Mesothelial cell of epicardium (in vitro differentiated cells): ENCODE data around the gene ALAD. TPM values are rescaled to one million over a fixed set of nuclear protein-coding genes. Genes with fewer than 3 reads are reported as not detected.
"Not testable (repeated sequence)": the region's sequence is repeated elsewhere in the genome, so short reads cannot be mapped to it uniquely, and the experiment has no call there.

Experiments
- DNase-seq, 2 experiments: peaks; one replicate each; pipeline ENCODE4 v3.0.0; 2021; ENCODE audit warnings: low spot score in 2 of 2; ENCODE audit not compliant: unreplicated experiment in 2 of 2
- H3K27ac Mint-ChIP-seq: 2 replicates; pipeline ENCODE4 v1.8.0; 2021; ENCODE audit warnings: mixed read lengths
- H3K27me3 Mint-ChIP-seq: 2 replicates; pipeline ENCODE4 v1.8.0; 2021; ENCODE audit warnings: low read depth, mixed read lengths
- H3K36me3 Mint-ChIP-seq: 2 replicates; pipeline ENCODE4 v1.8.0; 2021; ENCODE audit warnings: mixed read lengths
- H3K4me1 Mint-ChIP-seq: 2 replicates; pipeline ENCODE4 v1.8.0; 2021; ENCODE audit warnings: mixed read lengths
- H3K4me3 Mint-ChIP-seq: 2 replicates; pipeline ENCODE4 v1.8.0; 2021; ENCODE audit warnings: mild to moderate bottlenecking, moderate library complexity, mixed read lengths
- H3K9me3 Mint-ChIP-seq: 2 replicates; pipeline ENCODE4 v1.8.0; 2021; ENCODE audit warnings: mixed read lengths
- CTCF ChIP-seq: fragments of 200-600 bp; sonication (generic); IDR thresholded peaks from one replicate; pipeline ENCODE4 v1.5.0; 2021; ENCODE audit warnings: antibody characterized with exemption; ENCODE audit not compliant: unreplicated experiment
- total RNA-seq: library from RNA; stranded (reverse); gene quantifications from 3 replicates; pipeline ENCODE4 v1.2.1, GENCODE V29; 2021

The ALAD gene
- total RNA-seq, 1 donor from 2014 or later, result 45.6 TPM

GRCh38 chr9:113372059-113372458, 29.0 kb downstream of the ALAD start:
- no peak for TF ChIP-seq CTCF
- Mint-ChIP-seq H3K27me3 (no peaks in the 10 kb centered on the region), H3K36me3 (peaks cover 3% of the 10 kb centered on the region), H3K27ac (no peak overlapping the region), H3K4me3 (no peak overlapping the region), H3K9me3 (no peaks in the 10 kb centered on the region), H3K4me1 (peaks cover 6% of the 10 kb centered on the region)
- DNase-seq, result no peak

- Mint-ChIP-seq H3K27me3 (no peaks in the 10 kb centered on the region), H3K4me1 (peaks cover 6% of the 10 kb centered on the region), H3K9me3 (no peaks in the 10 kb centered on the region), H3K4me3 (no peak overlapping the region), H3K27ac (no peak overlapping the region), H3K36me3 (peaks cover 3% of the 10 kb centered on the region)
- no peak for TF ChIP-seq CTCF
- DNase-seq, result no peak
Observed at GRCh38 chr9:113370806-113371325, 30.2 kb downstream of the ALAD start.

GRCh38 chr9:113369855-113370140, 31.3 kb downstream of the ALAD start:
- Mint-ChIP-seq H3K36me3 (peaks cover under 1% of the 10 kb centered on the region), H3K27me3 (no peaks in the 10 kb centered on the region), H3K4me1 (peaks cover 1% of the 10 kb centered on the region), H3K9me3 (no peaks in the 10 kb centered on the region), H3K4me3 (no peak overlapping the region), H3K27ac (no peak overlapping the region)
- DNase-seq, result no peak
- TF ChIP-seq CTCF, result no peak

- no peaks in the 10 kb centered on the region for H3K36me3 Mint-ChIP-seq
- H3K27ac Mint-ChIP-seq, result no peak overlapping the region
Observed at GRCh38 chr9:113368982-113369854, 31.9 kb downstream of the ALAD start.

GRCh38 chr9:113368348-113368981, 32.6 kb downstream of the ALAD start:
- DNase-seq, result no peak
- no peak for TF ChIP-seq CTCF
- Mint-ChIP-seq H3K4me3 (no peak overlapping the region), H3K27me3 (no peaks in the 10 kb centered on the region), H3K4me1 (peaks cover 1% of the 10 kb centered on the region), H3K9me3 (no peaks in the 10 kb centered on the region), H3K36me3 (no peaks in the 10 kb centered on the region), H3K27ac (no peak overlapping the region)

More at GRCh38 chr9:113368982-113369854, 31.9 kb downstream of the ALAD start:
- TF ChIP-seq CTCF, result no peak
- H3K27me3 Mint-ChIP-seq, result no peaks in the 10 kb centered on the region
- DNase-seq, result no peak
- no peaks in the 10 kb centered on the region for H3K9me3 Mint-ChIP-seq
- H3K4me3 Mint-ChIP-seq, result no peak overlapping the region
- peaks cover 1% of the 10 kb centered on the region for H3K4me1 Mint-ChIP-seq

GRCh38 chr9:113365652-113366051, 35.4 kb downstream of the ALAD start:
- not testable (repeated sequence) for DNase-seq, H3K4me1 Mint-ChIP-seq, H3K4me3 Mint-ChIP-seq, H3K27me3 Mint-ChIP-seq, H3K9me3 Mint-ChIP-seq, H3K36me3 Mint-ChIP-seq, H3K27ac Mint-ChIP-seq
